ENCODE results near the gene GCAT. TPM values are rescaled to one million over a fixed set of nuclear protein-coding genes. Genes with fewer than 3 reads are reported as not detected.

The GCAT gene
- total RNA-seq: 31.0 TPM
- long read RNA-seq, transcript GCAT-201 (9 exons, 1,497 nt): major isoform, 88 of 114 reads
- long read RNA-seq, partial matches to known transcripts: 15 of 114 reads
- long read RNA-seq, other reads (novel, unspliced or antisense): 9 of 114 reads

DNA sequence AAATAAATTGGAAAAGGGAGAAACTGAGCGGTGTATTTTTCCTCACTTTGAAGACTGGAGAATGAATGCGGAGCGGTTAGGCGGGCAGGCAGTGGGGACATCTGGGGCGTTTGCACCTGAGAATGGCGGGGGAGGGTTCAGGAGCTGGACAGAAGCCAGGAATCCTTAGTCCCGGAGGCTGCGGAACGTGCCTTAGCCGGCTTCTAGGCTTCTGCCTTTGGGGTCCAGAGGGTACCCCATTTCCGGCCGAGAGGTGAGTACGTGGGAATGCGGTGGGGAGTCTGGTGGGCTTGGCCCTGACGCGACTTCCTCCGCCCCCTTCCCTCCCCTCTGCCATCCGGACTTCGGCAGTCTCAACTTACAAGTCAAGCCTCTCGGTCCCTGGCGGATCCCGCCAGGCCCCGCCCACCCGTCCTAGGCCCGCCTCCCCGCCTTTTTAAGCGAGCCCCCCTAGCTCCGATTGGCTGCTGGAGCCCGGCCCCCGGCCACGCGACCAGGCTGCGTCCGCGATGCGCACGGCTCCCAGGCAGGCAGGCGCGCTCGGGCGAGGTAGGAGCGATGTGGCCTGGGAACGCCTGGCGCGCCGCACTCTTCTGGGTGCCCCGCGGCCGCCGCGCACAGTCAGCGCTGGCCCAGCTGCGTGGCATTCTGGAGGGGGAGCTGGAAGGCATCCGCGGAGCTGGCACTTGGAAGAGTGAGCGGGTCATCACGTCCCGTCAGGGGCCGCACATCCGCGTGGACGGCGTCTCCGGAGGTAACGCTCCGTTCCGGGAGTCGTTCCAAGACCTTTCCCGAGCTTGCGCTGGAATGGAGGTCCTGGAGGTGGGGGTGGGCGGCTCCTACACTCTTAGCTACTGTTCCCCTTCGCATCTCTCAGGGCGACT, at the start of gene GCAT:
GCAT (plus strand) TSS at position 525 of the 884 bp plus-strand sequence; CDS start at position 559, 34 bp downstream.
- DNase-seq (peak; percentile 97), ATAC-seq (ENCODE audit: poor library complexity) (peak; percentile 90)
- intact Hi-C loops (cut with DNase I): no loop called here

DNA sequence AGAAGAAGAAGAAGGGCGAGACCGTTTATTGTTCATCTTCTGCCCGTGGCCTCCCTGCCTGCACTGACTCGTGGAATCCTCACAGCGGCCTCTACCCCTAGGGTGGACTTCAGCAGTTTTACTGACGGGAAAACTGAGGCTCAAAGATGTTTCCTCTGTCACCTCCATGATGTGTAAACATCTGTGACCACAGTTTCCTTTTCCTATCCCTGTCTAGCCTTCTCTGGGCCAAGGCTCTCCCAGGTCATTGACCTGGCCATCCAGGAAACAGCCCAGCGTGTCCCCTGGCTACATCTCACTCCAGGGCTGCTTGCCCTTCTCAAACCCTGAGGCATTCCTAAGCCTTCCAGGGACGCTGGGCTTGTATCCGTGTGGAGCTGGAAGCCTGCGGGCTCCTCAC, 49.0 kb upstream of the GCAT start:
- intact Hi-C loops (cut with DNase I): no loop called here
- ATAC-seq (ENCODE audit: poor library complexity) (no peak), DNase-seq (no peak)

DNA sequence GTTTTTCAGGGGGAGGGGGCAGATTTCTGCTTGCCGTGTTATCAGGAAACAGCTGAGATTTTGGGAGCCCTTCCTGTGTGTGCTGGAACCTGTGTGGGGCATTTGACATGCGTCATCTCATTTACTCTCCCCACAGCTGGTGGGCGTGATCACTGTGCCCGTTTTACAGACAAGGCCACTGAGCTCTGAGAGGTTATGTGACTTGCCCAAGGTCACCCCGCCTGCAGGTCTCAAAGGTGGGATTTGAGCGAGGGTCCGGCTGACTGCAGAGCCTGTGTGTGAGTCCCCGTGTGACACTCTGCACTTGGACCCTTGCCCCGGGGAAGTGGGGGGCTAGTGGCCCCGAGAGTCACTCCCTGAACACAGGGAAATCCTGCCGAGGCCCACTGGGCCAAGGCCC, 48.5 kb upstream of the GCAT start:
- ATAC-seq (ENCODE audit: poor library complexity) (no peak), DNase-seq (no peak)
- intact Hi-C loops (cut with DNase I): no loop called here

DNA sequence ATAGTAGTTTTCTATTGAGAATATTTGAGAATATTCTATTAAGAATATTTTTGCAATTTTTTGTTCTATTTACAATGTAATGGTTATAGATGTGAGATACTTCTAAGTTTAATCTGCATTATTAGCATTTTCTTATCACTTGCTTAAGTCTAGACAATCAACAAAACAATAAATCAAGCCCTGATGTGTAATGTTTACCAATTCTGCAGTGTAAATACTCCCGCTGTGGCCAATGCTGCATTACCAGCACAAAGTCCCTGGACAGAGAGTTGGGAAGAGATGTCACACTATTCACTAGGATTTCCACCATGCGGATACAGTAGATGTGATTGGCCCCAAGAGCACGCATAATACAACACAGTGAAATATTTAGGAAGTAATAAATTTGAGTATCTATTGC, 47.6 kb upstream of the GCAT start:
- intact Hi-C loops (cut with DNase I): no loop called here
- no peak for DNase-seq
- no peak for ATAC-seq (ENCODE audit: poor library complexity)

DNA sequence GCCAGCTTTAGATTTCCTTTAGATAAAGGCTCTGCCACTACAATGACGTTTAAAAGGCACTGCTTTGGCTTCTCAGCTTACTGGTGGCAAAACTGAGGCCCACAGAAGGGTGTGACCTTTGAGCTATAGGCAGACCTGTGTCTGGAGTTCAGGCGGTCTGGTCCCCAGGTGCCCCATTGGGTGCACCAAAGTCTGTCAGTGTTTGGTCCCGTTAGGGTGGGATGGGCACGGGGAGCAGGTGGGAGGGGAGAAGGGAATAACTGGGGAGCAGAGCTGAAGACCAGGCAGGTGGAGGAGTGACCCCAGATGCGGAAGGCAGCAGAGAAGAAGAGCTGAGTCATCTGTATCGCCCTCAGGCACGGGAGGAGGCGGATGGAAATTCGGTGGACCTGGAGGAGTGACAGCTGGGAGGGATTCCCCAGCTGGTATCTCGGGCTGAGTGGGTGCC, 45.3 kb upstream of the GCAT start:
- ATAC-seq (ENCODE audit: poor library complexity) (no peak), DNase-seq (no peak)
- intact Hi-C loops (cut with DNase I): no loop called here

DNA sequence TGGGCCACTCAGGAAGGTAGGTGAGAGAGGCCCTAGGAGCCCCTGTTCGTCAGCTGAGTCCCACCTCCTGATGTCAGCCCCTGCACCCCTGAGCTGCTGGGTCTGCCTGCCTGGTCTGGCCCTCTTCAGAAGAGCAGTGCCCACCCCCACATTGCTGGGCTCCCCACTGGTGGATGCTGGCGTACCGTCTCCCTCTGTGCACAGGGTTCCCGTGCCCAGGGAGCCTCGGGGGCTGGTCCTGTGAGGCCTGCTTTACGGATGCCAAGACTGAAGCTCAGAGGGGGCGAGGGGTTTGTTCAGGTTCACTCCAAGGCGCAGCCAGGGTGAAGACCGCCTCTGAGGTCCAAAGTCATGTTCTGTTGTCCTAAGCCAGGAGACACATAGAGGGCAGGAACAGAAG, 44.7 kb upstream of the GCAT start:
- ATAC-seq (ENCODE audit: poor library complexity): no peak

DNA sequence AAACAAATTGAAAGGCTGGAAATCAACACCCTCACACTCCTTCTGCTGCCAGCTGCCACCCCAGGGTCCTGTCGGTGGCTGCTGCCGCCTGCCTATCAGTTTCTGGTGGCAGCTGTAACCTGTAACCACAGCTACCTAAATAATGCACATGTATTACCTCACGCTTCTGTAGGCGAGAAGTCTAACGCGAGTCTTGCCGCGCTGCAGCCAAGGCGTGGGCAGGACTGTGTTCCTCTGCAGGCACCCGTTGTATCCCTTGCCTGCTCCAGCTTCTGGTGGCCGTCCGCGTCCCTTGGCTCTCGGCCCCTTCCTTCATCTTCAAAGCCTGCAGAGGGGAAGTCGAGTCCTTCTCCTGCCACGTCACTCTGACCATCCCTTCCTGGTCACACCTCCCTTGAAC, 44.1 kb upstream of the GCAT start:
- intact Hi-C loops (cut with DNase I): no loop called here
- no peak for ATAC-seq (ENCODE audit: poor library complexity)
- no peak for DNase-seq

More for the DNA sequence above, 44.7 kb upstream of the GCAT start:
- intact Hi-C loops (cut with DNase I): no loop called here
- DNase-seq: no peak

DNA sequence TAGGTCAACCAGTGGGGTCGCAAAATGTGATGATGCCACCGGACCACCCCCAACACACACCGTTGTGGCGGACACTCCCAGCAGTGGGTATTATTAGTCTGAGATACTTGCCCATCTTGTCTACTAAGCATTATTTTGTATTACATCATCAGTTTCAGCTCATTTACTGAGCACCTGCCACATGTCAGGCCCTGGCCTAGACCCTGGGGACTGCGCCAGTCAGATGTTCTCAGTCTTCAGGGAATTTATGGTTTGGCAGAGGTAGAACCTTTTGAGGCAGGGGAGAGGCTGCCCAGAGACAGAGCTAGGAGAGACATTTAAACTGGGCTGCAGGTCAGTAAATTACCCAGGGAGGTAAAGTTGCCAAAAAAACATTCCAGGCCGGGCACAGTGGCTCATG, 43.1 kb upstream of the GCAT start:
- intact Hi-C loops (cut with DNase I): no loop called here
- ATAC-seq (ENCODE audit: poor library complexity): peak; percentile 51
- no peak for DNase-seq

DNA sequence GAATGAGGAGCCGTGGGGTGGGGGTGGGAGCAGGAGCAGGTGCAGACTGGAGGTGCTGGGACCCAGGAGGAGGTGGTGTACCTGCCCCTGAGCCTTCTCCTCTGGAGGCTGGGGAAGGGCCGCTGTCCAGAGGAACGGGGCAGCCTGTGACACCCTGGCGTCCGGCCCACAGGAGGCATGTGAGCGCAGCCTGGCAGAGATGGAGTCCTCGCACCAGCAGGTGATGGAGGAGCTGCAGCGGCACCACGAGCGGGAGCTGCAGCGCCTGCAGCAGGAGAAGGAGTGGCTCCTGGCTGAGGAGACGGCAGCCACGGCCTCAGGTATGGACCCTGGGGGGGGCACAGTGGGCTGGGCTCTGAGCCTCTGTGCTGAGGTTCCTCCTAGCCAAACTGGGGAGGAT, 42.2 kb upstream of the GCAT start:
- intact Hi-C loops (cut with DNase I): no loop called here
- peak; percentile 80 for ATAC-seq (ENCODE audit: poor library complexity)
- DNase-seq: peak; percentile 71

DNA sequence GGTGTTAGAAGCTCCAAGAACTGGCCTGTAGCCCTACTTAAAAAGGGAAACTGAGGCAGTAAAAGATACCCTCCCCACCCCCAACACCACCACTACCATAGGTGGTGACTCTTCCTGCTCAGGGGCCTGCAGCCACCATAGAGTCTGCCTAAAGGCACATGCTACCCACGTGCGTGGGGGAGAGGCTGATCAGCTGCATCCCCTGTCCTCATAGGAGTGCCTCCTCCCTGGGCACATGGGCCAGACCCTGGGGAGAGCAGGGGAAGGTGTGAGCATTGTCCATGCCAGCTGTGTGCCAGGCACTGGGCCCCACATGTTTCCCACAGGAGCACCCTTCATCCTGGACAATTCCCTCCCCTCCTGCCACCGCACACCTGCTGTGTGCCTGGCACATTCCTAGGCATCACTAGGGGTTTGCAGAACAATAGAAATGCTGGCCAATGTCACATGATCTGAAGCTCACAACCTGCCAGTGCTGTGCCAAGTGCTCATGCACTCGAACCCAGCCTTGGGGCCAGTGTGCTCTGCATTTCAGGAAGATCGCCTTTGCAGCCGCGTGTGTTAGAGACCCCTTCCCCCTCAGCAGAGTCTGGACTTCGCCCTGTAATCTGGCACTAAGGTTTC, 41.7 kb upstream of the GCAT start:
- DNase-seq (no peak), ATAC-seq (ENCODE audit: poor library complexity) (no peak)
- intact Hi-C loops (cut with DNase I): no loop called here

DNA sequence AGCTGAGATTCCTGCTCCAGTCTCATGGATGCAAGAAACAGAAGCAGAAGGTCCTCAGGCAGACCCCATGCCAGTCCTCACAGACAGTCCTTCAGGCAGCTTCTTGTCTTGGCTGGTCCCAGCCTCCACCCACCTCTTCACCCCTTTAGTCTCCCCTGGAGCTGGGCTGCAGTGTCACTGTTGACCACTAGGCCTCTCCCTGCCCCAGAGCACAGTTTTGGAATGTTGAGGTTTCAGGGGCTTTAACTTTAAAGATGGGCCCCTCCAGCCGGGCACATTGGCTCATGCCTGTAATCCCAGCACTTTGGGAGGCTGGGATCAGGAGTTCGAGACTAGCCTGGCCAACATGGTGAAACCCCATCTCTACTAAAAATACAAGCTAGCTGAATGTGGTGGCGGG, 39.5 kb upstream of the GCAT start:
- intact Hi-C loops (cut with DNase I): no loop called here
- no peak for DNase-seq
- ATAC-seq (ENCODE audit: poor library complexity): no peak

DNA sequence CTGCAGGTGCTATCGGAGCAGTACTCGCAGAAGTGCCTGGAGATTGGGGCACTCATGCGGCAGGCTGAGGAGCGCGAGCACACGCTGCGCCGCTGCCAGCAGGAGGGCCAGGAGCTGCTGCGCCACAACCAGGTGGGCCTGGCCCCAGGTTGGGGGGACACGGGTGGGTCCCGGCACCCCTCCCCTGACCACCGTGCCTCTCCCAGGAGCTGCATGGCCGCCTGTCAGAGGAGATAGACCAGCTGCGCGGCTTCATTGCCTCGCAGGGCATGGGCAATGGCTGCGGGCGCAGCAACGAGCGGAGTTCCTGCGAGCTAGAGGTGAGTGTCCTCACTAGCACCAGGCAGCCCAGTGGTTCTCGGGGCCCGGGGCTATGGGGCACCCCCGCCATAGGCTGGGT, 38.7 kb upstream of the GCAT start:
- intact Hi-C loops (cut with DNase I): no loop called here
- DNase-seq (no peak), ATAC-seq (ENCODE audit: poor library complexity) (no peak)

DNA sequence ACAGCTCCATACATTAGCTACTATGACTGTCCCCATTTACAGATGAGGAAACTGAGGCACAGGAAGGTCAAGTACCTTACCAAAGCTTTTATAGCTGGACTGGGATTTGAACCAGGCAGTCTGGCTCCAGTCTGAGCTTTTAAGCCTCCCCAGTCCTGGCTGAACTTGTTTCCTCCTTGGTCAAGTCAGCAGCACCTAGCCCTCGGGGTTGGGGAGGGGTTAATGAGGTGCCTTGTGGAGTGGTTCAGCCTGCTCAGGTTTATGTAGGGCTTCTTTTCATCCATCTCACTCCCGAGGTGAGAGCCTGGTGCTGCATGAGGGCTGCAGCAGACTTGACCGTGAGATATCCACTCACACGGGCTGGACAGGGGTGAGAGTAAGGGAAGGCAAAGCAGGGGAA, 36.7 kb upstream of the GCAT start:
- intact Hi-C loops (cut with DNase I): no loop called here
- ATAC-seq (ENCODE audit: poor library complexity): no peak
- no peak for DNase-seq

DNA sequence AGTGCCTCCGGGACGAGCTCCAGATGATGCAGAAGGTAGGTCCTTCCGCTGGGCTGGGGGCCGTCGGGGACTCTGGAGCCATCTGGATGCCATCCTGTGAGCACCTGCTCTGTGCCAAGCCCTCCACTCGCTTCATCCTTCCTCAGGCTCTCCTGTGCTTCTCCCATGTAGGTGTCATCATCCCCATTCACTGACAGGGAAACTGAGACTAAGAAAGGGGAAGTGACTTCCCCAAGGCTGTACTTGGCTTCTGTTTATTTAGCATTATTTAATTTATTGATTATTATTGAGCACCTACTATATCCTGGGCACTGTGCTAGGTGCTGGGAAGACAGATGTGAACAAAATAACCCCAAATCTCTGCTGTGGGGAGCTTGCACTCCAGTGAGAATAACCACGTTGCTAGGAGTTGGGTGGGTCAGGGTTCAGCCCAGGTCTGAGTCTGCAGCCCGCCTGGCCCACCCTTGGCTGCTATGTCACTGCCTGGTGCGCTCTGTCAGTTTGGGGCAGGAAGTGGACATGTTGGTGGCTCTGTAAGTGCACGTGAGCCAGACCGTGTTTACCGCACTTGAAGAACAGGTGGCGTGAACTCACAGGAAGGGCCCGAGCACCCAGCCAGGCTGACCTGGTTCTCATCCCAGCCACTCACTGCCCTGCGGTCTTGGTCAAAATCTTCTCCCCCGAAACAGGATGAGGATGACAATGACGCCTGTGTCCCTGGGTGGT, 35.9 kb upstream of the GCAT start:
- intact Hi-C loops (cut with DNase I): no loop called here
- no peak for DNase-seq
- no peak for ATAC-seq (ENCODE audit: poor library complexity)

DNA sequence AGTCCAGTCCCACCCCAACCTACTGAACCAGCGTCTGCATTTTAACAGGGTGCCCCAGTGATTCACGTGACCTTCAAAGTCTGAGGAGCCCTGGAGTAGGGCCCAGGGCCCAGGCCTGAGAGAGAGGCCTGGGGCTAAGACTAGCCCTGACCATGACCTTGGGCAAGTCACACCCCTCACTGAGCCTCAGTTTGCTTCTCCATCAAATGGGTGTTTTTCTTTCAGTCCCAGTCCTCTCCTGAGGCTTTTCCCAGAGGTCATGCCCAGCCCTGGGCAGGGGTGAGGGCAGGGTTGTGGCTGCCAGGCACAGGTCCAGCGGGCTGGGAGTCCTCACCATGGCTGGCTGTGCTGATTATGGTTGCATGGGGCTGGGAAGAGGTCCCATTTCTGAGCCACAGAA, 33.0 kb upstream of the GCAT start:
- DNase-seq (no peak), ATAC-seq (ENCODE audit: poor library complexity) (no peak)
- intact Hi-C loops (cut with DNase I): no loop called here

DNA sequence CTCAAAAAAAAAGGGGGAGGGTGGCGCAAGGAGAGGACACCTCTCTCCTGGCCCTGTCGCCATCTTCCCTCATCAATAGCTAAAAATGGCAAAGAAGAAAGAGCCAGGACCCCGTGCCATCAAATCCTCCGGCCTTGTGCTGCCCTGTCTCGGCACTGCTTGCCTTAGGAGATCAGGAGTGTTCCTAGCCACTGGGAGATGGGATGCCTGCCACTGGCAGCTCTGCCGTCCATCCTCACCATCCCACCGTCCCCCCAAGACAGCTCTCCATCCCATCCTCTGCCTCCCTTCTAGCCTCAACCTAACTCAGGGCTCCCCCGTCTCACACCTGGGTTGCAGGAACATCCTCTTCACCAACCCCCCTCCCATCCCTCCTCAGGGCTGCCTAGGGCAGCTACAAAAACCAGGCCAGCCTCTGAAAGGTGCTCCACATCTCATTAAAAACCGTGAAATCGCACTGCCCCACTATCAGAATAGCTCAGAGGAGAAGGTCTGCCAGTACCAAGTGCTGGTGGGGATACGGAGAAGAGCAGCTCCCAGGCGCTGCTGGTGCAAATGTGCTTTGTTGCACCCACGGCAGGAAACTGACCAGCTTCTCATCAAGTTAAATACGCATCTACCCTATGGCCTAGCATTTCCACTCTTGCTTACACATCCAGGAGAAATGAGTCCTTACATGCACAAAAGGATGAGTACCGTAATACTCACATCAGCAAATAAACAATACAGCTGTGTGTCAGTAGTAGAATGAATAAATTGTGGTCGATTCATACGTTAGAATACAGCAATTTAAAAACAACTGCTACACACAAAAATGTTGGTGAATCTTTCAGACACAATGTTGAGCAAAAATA, 31.7 kb upstream of the GCAT start:
- peak; percentile 6 for ATAC-seq (ENCODE audit: poor library complexity)
- intact Hi-C loops (cut with DNase I): no loop called here
- DNase-seq: no peak

DNA sequence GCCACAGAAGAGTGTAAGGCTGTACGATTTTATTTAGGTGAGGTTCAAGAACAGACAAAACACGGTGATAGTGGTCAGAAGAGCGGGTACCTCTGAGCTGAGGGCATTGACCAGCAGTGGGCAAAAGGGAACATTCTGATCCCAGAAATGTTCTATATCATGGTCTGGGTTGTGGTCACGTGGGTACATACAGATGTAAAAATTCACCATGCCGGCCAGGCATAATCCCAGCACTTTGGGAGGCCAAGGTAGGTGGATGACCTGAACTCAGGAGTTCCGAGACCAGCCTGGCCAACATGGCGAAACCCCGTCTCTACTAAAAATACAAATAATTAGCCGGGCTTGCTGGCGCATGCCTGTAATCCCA, 31.1 kb upstream of the GCAT start:
- DNase-seq (no peak), ATAC-seq (ENCODE audit: poor library complexity) (no peak)
- intact Hi-C loops (cut with DNase I): no loop called here

DNA sequence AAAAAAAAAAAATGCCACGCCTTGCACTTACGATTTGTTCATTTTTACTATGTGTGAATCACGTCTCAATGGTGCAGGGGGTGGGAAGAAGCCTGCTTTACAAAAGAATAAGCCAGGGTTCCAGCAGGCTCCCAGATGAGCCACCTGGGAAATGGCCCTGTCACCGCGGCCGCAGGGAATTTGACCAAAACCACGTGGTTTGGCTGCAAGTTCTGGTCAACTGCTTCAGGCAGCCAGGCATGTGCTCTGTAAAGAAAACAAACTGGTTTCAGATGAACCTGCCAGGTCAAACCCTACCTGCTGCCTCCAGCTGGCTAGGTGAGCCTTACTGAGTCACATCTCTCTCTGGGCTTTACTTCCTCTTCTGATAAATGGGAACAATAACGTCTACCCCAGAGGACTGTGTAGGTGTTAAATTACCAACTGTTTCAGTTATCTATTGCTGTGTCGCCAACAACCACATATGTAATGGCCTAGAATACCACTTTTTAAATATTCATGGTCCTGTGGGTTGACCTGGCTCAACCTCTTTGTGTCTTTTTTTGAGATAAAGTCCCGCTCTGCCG, 30.5 kb upstream of the GCAT start:
- DNase-seq: no peak
- intact Hi-C loops (cut with DNase I): no loop called here
- ATAC-seq (ENCODE audit: poor library complexity): peak; percentile 34

Data from Right ventricle myocardium superior (tissue), 1 donor.